Endothelial cell of umbilical vein (primary cell): ENCODE measurements around the gene NOMO2.
"Not testable (repeated sequence)": the region's sequence is repeated elsewhere in the genome, so short reads cannot be mapped to it uniquely, and the experiment has no call there.

Source experiments
- EZH2 ChIP-seq: IDR thresholded peaks from 2 replicates; pipeline ENCODE4 v1.6.1; 2012; ENCODE audit warnings: borderline replicate concordance, low read depth, mild to moderate bottlenecking, moderate library complexity, low read length, inconsistent platforms; ENCODE audit not compliant: severe bottlenecking
- FOS ChIP-seq: IDR thresholded peaks from 2 replicates; pipeline ENCODE4 v1.6.1; 2011; ENCODE audit warnings: mild to moderate bottlenecking, low read length, moderate library complexity, borderline replicate concordance; ENCODE audit not compliant: insufficient read depth
- MAX ChIP-seq: IDR thresholded peaks from 2 replicates; pipeline ENCODE4 v1.6.1; 2011; ENCODE audit not compliant: insufficient read depth, insufficient read length
- POLR2A ChIP-seq: IDR thresholded peaks from 2 replicates; pipeline ENCODE4 v1.6.1; 2012; ENCODE audit warnings: low read depth, mild to moderate bottlenecking, control low read depth, low read length
- POLR2AphosphoS5 ChIP-seq: IDR thresholded peaks from 2 replicates; pipeline ENCODE4 v1.6.1; 2012; ENCODE audit warnings: low read depth, mild to moderate bottlenecking, control low read depth, low read length, moderate library complexity; ENCODE audit not compliant: insufficient read depth
- TF ChIP-seq, protein P1 (sequence below), 2 donors: IDR thresholded peaks; 1 replicate in 1 of 2; 2 replicates in 1 of 2; pipeline ENCODE4 v1.5.1; 2011; ENCODE audit warnings: low read length in 2 of 2, mild to moderate bottlenecking in 2 of 2, moderate library complexity in 2 of 2, control low read depth in 1 of 2, inconsistent platforms in 1 of 2, low read depth in 1 of 2; ENCODE audit not compliant: insufficient read depth in 1 of 2; ENCODE audit errors: extremely low read depth in 1 of 2

GRCh38 chr16:18547382-18547781, 14.5 kb downstream of the NOMO2 start:
- TF ChIP-seq EZH2, POLR2AphosphoS5, FOS, POLR2A, MAX: not testable (repeated sequence)
- TF ChIP-seq, protein P1, sequence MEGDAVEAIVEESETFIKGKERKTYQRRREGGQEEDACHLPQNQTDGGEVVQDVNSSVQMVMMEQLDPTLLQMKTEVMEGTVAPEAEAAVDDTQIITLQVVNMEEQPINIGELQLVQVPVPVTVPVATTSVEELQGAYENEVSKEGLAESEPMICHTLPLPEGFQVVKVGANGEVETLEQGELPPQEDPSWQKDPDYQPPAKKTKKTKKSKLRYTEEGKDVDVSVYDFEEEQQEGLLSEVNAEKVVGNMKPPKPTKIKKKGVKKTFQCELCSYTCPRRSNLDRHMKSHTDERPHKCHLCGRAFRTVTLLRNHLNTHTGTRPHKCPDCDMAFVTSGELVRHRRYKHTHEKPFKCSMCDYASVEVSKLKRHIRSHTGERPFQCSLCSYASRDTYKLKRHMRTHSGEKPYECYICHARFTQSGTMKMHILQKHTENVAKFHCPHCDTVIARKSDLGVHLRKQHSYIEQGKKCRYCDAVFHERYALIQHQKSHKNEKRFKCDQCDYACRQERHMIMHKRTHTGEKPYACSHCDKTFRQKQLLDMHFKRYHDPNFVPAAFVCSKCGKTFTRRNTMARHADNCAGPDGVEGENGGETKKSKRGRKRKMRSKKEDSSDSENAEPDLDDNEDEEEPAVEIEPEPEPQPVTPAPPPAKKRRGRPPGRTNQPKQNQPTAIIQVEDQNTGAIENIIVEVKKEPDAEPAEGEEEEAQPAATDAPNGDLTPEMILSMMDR (IDR thresholded peaks at IDR 0.05; ENCODE audit: extremely low read depth in 1 of 2, insufficient read depth in 1 of 2, low read depth in 1 of 2, low read length in 2 of 2): not testable (repeated sequence)
